Activated naive CD8-positive, alpha-beta T cell treated with anti-CD3 and anti-CD28 coated beads, Interleukin-2, amount 50 U/mL, for 16 hours (primary cell): ENCODE measurements around the gene BRF1.

Source experiments
- DNase-seq: peaks from one replicate; pipeline ENCODE4 v3.0.0-alpha.2; 2020; ENCODE audit warnings: low read depth, low spot score

BRF1 gene

GRCh38 chr14:105196265-105196960 is 104.4 kb downstream of the BRF1 start:
- no peak for DNase-seq

GRCh38 chr14:105195522-105196264 is 105.1 kb downstream of the BRF1 start:
- no peak for DNase-seq

GRCh38 chr14:105195051-105195450 is 105.8 kb downstream of the BRF1 start:
- no peak for DNase-seq

GRCh38 chr14:105193916-105194782 is 106.7 kb downstream of the BRF1 start:
- no peak for DNase-seq

GRCh38 chr14:105192866-105193731 is 107.7 kb downstream of the BRF1 start:
- DNase-seq: no peak

GRCh38 chr14:105187935-105188524 is 112.8 kb downstream of the BRF1 start:
- DNase-seq: no peak

GRCh38 chr14:105187116-105187515 is 113.7 kb downstream of the BRF1 start:
- DNase-seq: no peak

GRCh38 chr14:105185973-105186372 is 114.8 kb downstream of the BRF1 start:
- no peak for DNase-seq

GRCh38 chr14:105185001-105185400 is 115.8 kb downstream of the BRF1 start:
- no peak for DNase-seq

- no peak for DNase-seq
Observed at GRCh38 chr14:105184461-105184860, 116.3 kb downstream of the BRF1 start.

GRCh38 chr14:105182296-105183020 is 118.3 kb downstream of the BRF1 start:
- DNase-seq: no peak

GRCh38 chr14:105181549-105182295 is 119.1 kb downstream of the BRF1 start:
- DNase-seq: no peak

GRCh38 chr14:105180592-105181548 is 119.9 kb downstream of the BRF1 start, which contains the start of gene NUDT14:
Gene NUDT14 (minus strand): TSS chr14:105181312. CDS start chr14:105181209, 103 bp downstream.
- peak; percentile 60 for DNase-seq

- DNase-seq: no peak
Observed at GRCh38 chr14:105179191-105179590, 121.6 kb downstream of the BRF1 start.

- DNase-seq: no peak
Observed at GRCh38 chr14:105178868-105179140, 122.0 kb downstream of the BRF1 start.

- no peak for DNase-seq
Observed at GRCh38 chr14:105178069-105178867, 122.5 kb downstream of the BRF1 start.

GRCh38 chr14:105177082-105177481 is 123.7 kb downstream of the BRF1 start:
- DNase-seq: no peak

GRCh38 chr14:105176513-105176912 is 124.3 kb downstream of the BRF1 start:
- DNase-seq: no peak
